CD4-positive, alpha-beta T cell (primary cell): Measurements from ENCODE around the gene TC2N. TPM values are rescaled to one million over a fixed set of nuclear protein-coding genes. Genes with fewer than 3 reads are reported as not detected.

ENCODE experiments used
- ATAC-seq: fragments of 200-7000 bp; cut with Tn5 transposase; one replicate; pipeline ENCODE4 v1.10.0; 2022; ENCODE audit warnings: mild to moderate bottlenecking; ENCODE audit not compliant: poor library complexity
- CTCF ChIA-PET: fragments of 350-600 bp; sonication (Branson Sonifier 250); formaldehyde crosslinking; loops from one replicate; lab custom pipeline; 2021; ENCODE audit warnings: antibody characterized with exemption, inconsistent platforms; lab: Charles Lee
- POLR2A ChIA-PET: fragments of 350-600 bp; sonication (Branson Sonifier 250); formaldehyde crosslinking; loops from one replicate; lab custom pipeline; 2021; ENCODE audit warnings: antibody characterized with exemption, inconsistent platforms; lab: Charles Lee
- DNase-seq, 14 experiments: peaks; one replicate each; pipeline ENCODE4 v3.0.0-alpha.2; 2013 to 2020; ENCODE audit warnings: mixed read lengths in 2 of 14
- H3K27ac ChIP-seq, 2 donors: one replicate each; pipeline versions ENCODE4 v1.5.1 to v1.7.0; 2013; ENCODE audit warnings: low read length in 2 of 2, low read depth in 1 of 2, mild to moderate bottlenecking in 1 of 2
- H3K27me3 ChIP-seq, 2 experiments: 1 replicate in 1 of 2; 2 replicates in 1 of 2; pipeline versions ENCODE4 v1.6.1 to v1.7.0; 2013; ENCODE audit warnings: low read length in 2 of 2, control low read depth in 1 of 2, mild to moderate bottlenecking in 1 of 2, moderate library complexity in 1 of 2; ENCODE audit not compliant: insufficient read depth in 2 of 2, control insufficient read depth in 1 of 2
- H3K36me3 ChIP-seq: one replicate; pipeline ENCODE4 v1.6.1; 2013; ENCODE audit warnings: low read length, control low read depth; ENCODE audit not compliant: insufficient read depth
- H3K4me1 ChIP-seq: one replicate; pipeline ENCODE4 v1.6.1; 2013; ENCODE audit warnings: low read length, control low read depth; ENCODE audit not compliant: insufficient read depth
- H3K4me3 ChIP-seq: one replicate; pipeline ENCODE4 v1.5.1; 2013; ENCODE audit warnings: mild to moderate bottlenecking, low read length, moderate library complexity
- H3K9me3 ChIP-seq, 2 experiments: 1 replicate in 1 of 2; 2 replicates in 1 of 2; pipeline versions ENCODE4 v1.6.1 to v1.7.0; 2013; ENCODE audit warnings: low read length in 2 of 2, mild to moderate bottlenecking in 2 of 2, control low read depth in 1 of 2, moderate library complexity in 1 of 2; ENCODE audit not compliant: control insufficient read depth in 1 of 2, insufficient read depth in 1 of 2
- H3K27ac Mint-ChIP-seq: one replicate; pipeline ENCODE4 v1.8.0; 2020; ENCODE audit warnings: mixed read lengths
- H3K27me3 Mint-ChIP-seq: one replicate; pipeline ENCODE4 v1.8.0; 2021; ENCODE audit warnings: mixed read lengths
- H3K36me3 Mint-ChIP-seq: one replicate; pipeline ENCODE4 v1.8.0; 2021; ENCODE audit warnings: low read depth, mixed read lengths
- H3K4me1 Mint-ChIP-seq: one replicate; pipeline ENCODE4 v1.8.0; 2021; ENCODE audit warnings: low read depth, mixed read lengths
- H3K4me3 Mint-ChIP-seq: one replicate; pipeline ENCODE4 v1.8.0; 2020; ENCODE audit warnings: mild to moderate bottlenecking, mixed read lengths
- H3K9me3 Mint-ChIP-seq: one replicate; pipeline ENCODE4 v1.8.0; 2020; ENCODE audit warnings: mixed read lengths
- intact Hi-C, 2 experiments: fragments of 100-400 bp; cut with DNase I in 1 of 2; cut with micrococcal nuclease in 1 of 2; formaldehyde crosslinking; loops; one replicate each; pipeline versions ENCODE4 v1.15.1 to v1.9.0; 2023 to 2025; cut with DNase I, micrococcal nuclease
- total RNA-seq, 174 experiments: library from RNA in 2 of 174; stranded (reverse) in 2 of 174; gene quantifications; one replicate each; pipeline ENCODE4 v1.2.3 and lab custom pipeline; 2021 to 2026
- TF ChIP-seq, protein P1 (sequence below): fragments of 200-600 bp; IDR thresholded peaks from one replicate; pipeline ENCODE4 v1.8.0; 2022; ENCODE audit warnings: antibody characterized with exemption, mild to moderate bottlenecking

TC2N gene
- total RNA-seq, 2 experiments from 2014 or later: 129 to 138 TPM

DNA sequence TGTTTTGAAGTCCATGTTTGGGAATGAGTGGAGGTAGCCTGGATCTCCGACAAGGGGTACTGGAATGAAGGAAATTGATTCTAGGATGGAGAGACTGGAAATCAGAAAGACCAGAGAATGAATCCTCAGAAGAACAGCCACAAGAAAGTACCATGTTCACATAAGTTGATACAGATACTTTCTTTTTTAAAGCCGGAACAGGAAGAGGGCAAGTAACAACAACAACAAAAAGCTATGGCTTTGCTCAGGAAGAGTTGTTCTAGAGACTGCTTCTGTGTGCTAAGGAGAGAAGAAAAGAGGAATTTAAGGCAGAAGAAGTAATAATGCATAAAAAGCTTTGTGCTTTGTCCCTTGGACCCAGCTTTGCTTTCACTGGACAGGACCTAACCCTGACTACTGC, 6.2 kb downstream of the TC2N start:
- Histone ChIP-seq H3K9me3 (no peaks in the 10 kb centered on the region), H3K4me1 (peaks cover 84% of the 10 kb centered on the region), H3K36me3 (peaks cover 74% of the 10 kb centered on the region), H3K4me3 (peak overlapping the region; percentile 28), H3K27me3 (no peaks in the 10 kb centered on the region), H3K27ac (peak overlapping the region; percentile 59 to 84)
- ChIA-PET CTCF (interaction anchor here (1.1 to 1.2 kb wide), 2 partner anchors 25 to 50 kb away, joined by 4 read pairs; no protein-coding TSS in a partner anchor), POLR2A (interaction anchor here (0.7 to 5.3 kb wide), 11 partner anchors 9 to 620 kb away, joined by 3 to 120 read pairs (median 4); partner anchors contain the start of gene PPP4R3A)
- DNase-seq (peak in 3 of 14 experiments; percentile 41 to 64 (median 45)), ATAC-seq (peak; percentile 65)
- Mint-ChIP-seq H3K4me1 (peaks cover 90% of the 10 kb centered on the region), H3K4me3 (peak overlapping the region; percentile 80), H3K27me3 (no peaks in the 10 kb centered on the region), H3K9me3 (no peaks in the 10 kb centered on the region), H3K27ac (peak overlapping the region; percentile 95), H3K36me3 (peaks cover 70% of the 10 kb centered on the region)
- TF ChIP-seq, protein P1, sequence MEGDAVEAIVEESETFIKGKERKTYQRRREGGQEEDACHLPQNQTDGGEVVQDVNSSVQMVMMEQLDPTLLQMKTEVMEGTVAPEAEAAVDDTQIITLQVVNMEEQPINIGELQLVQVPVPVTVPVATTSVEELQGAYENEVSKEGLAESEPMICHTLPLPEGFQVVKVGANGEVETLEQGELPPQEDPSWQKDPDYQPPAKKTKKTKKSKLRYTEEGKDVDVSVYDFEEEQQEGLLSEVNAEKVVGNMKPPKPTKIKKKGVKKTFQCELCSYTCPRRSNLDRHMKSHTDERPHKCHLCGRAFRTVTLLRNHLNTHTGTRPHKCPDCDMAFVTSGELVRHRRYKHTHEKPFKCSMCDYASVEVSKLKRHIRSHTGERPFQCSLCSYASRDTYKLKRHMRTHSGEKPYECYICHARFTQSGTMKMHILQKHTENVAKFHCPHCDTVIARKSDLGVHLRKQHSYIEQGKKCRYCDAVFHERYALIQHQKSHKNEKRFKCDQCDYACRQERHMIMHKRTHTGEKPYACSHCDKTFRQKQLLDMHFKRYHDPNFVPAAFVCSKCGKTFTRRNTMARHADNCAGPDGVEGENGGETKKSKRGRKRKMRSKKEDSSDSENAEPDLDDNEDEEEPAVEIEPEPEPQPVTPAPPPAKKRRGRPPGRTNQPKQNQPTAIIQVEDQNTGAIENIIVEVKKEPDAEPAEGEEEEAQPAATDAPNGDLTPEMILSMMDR: no peak
- intact Hi-C loops: loop anchor here in 1 of 2 experiments (10.0 kb wide), 1 partner anchor 1466 kb away; the partner anchor contains the start of gene CALM1

DNA sequence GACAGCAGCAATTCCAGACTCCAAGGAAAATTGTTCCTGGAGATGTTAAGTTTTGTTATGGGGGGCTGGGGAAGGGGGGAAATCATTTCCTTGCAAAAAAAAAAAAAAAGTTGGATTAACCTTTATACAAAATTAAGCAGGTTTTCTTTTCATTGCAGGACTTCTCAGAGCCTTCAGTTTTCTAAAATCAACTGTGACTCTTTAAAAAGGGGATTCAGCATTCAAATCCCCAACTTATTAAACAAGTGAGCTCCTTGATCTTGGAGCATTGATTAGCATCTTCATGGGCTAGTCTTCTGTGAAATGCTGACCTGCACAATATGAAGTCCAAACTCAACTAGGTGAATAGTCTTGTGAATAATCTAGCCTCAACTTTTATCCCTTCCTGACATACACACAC, 7.1 kb downstream of the TC2N start:
- Histone ChIP-seq H3K27ac (peak overlapping the region; percentile 59 to 84), H3K9me3 (no peaks in the 10 kb centered on the region), H3K4me1 (peaks cover 93% of the 10 kb centered on the region), H3K27me3 (no peaks in the 10 kb centered on the region), H3K4me3 (no peak overlapping the region), H3K36me3 (peaks cover 83% of the 10 kb centered on the region)
- ATAC-seq (no peak), DNase-seq (no peak)
- H3K27me3 Mint-ChIP-seq: no peaks in the 10 kb centered on the region
- peaks cover 93% of the 10 kb centered on the region for H3K4me1 Mint-ChIP-seq
- intact Hi-C loops: loop anchor here in 1 of 2 experiments (10.0 kb wide), 1 partner anchor 1465 kb away; the partner anchor contains the start of gene CALM1
- peak overlapping the region; percentile 42 for H3K4me3 Mint-ChIP-seq
- CTCF ChIA-PET: interaction anchor here (0.6 to 1.8 kb wide), 3 partner anchors 9 to 1845 kb away, joined by 3 to 5 read pairs (median 4); no protein-coding TSS in a partner anchor
- POLR2A ChIA-PET: interaction anchor here (0.6 to 6.7 kb wide), 7 partner anchors 13 to 725 kb away, joined by 3 to 50 read pairs (median 5); partner anchors contain the start of gene TRIP11
- peaks cover 75% of the 10 kb centered on the region for H3K36me3 Mint-ChIP-seq
- H3K9me3 Mint-ChIP-seq: no peaks in the 10 kb centered on the region
- H3K27ac Mint-ChIP-seq: peak overlapping the region; percentile 95
- TF ChIP-seq, protein P1: no peak

DNA sequence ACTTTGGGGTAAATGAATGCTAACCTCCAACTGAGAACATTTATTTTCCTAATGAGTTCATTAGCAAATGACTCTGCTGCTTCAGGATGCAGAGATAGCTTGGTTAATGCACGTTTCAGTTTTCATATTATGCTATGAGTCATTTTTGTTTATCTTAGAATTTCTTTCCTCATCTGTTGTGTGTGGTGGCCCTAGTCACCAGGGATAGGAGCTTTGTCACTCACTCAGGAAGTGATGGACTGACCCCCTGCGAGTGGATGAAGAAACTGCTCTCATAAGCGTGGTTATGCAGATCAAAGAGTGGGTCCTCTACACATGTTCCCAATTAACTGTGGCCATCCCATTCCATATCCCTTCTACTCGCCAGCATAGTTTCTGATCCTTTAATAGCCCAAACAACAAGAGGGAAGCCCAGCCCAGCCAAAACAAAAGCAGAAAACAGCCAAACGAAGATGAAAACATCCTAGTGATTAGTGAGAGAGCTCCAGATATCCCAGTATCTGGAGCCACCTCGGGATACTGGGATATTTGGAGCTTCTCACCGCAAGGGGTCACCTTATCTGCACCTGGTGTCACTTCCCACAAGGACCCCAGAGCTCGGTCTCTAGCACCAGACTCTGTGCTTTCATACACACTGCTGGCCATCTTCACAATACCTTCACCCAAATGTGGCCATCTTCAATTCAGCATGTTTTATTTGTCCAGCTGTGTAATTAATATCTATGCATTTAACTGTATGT, 8.6 kb downstream of the TC2N start:
- intact Hi-C loops: no loop called here
- Histone ChIP-seq H3K4me1 (peaks cover 93% of the 10 kb centered on the region), H3K9me3 (no peaks in the 10 kb centered on the region), H3K36me3 (peaks cover 86% of the 10 kb centered on the region), H3K4me3 (no peak overlapping the region), H3K27ac (no peak overlapping the region), H3K27me3 (no peaks in the 10 kb centered on the region)
- CTCF ChIA-PET: interaction anchor here (0.7 to 1.8 kb wide), 3 partner anchors 9 to 14 kb away, joined by 3 to 5 read pairs (median 4); partner anchors contain the start of gene TC2N
- POLR2A ChIA-PET: interaction anchor here (1.0 to 6.7 kb wide), 6 partner anchors 8 to 181 kb away, joined by 4 to 50 read pairs (median 7); partner anchors contain the start of genes TC2N and TRIP11
- Mint-ChIP-seq H3K27me3 (no peaks in the 10 kb centered on the region), H3K36me3 (peaks cover 83% of the 10 kb centered on the region), H3K4me1 (peaks cover 96% of the 10 kb centered on the region), H3K4me3 (peak overlapping the region; percentile 54), H3K27ac (peak overlapping the region; percentile 95), H3K9me3 (no peaks in the 10 kb centered on the region)
- ATAC-seq (peak; percentile 32), DNase-seq (peak in 2 of 14 experiments; percentile 32 to 44)
- TF ChIP-seq, protein P1: no peak
